GM23338 (cell line): Measurements from ENCODE around the gene EPHB3. TPM values are rescaled to one million over a fixed set of nuclear protein-coding genes. Genes with fewer than 3 reads are reported as not detected.

Experiments used
- ATAC-seq: fragments of 200-7000 bp; cut with Tn5 transposase; 3 replicates; pipeline ENCODE4 v1.9.1; 2020
- DNase-seq: peaks from one replicate; pipeline ENCODE4 v3.0.0-alpha.2; 2015; ENCODE audit warnings: low spot score
- H2AFZ ChIP-seq: fragments of 200-600 bp; sonication (generic); 2 replicates; pipeline ENCODE4 v1.8.0; 2016; ENCODE audit warnings: antibody characterized with exemption, mild to moderate bottlenecking, moderate library complexity
- H3F3A ChIP-seq: fragments of 200-600 bp; sonication (generic); replicated peaks from 2 replicates; pipeline ENCODE4 v1.8.0; 2017; ENCODE audit warnings: antibody characterized with exemption, mixed run types, low read depth
- H3K27ac ChIP-seq: fragments of 200-600 bp; sonication (generic); 2 replicates; pipeline ENCODE4 v1.6.1; 2016; ENCODE audit warnings: low read depth
- H3K27me3 ChIP-seq: fragments of 200-600 bp; sonication (generic); 2 replicates; pipeline ENCODE4 v1.8.0; 2016; ENCODE audit warnings: mild to moderate bottlenecking, mixed run types, moderate library complexity; ENCODE audit not compliant: insufficient read depth
- H3K36me3 ChIP-seq: fragments of 200-600 bp; sonication (generic); 2 replicates; pipeline ENCODE4 v1.8.0; 2016; ENCODE audit warnings: mild to moderate bottlenecking; ENCODE audit not compliant: insufficient read depth
- H3K4me1 ChIP-seq: fragments of 200-600 bp; sonication (generic); 2 replicates; pipeline ENCODE4 v1.8.0; 2016; ENCODE audit warnings: mild to moderate bottlenecking, moderate library complexity; ENCODE audit not compliant: insufficient read depth
- H3K4me2 ChIP-seq: fragments of 200-600 bp; sonication (generic); 2 replicates; pipeline ENCODE4 v1.7.1; 2017; ENCODE audit warnings: mixed run types
- H3K4me3 ChIP-seq: fragments of 200-600 bp; sonication (generic); 2 replicates; pipeline ENCODE4 v1.6.1; 2016; ENCODE audit warnings: mixed run types
- H3K79me2 ChIP-seq: fragments of 200-600 bp; sonication (generic); replicated peaks from 2 replicates; pipeline ENCODE4 v1.8.0; 2017; ENCODE audit warnings: mild to moderate bottlenecking; ENCODE audit not compliant: insufficient read depth
- H3K9me2 ChIP-seq: fragments of 200-600 bp; sonication (generic); 2 replicates; pipeline ENCODE4 v1.8.0; 2017; ENCODE audit not compliant: insufficient read depth
- H4K20me1 ChIP-seq: fragments of 200-600 bp; sonication (generic); replicated peaks from 2 replicates; pipeline ENCODE4 v1.8.0; 2017; ENCODE audit warnings: mild to moderate bottlenecking; ENCODE audit not compliant: insufficient read depth
- H3K27ac Mint-ChIP-seq: 2 replicates; pipeline ENCODE4 v1.8.0; 2020; ENCODE audit warnings: inconsistent platforms, mild to moderate bottlenecking, moderate library complexity, mixed read lengths
- H3K27me3 Mint-ChIP-seq: 3 replicates; pipeline ENCODE4 v1.8.0; 2022; ENCODE audit warnings: low read depth, mild to moderate bottlenecking, moderate library complexity, mixed read lengths, inconsistent platforms; ENCODE audit not compliant: insufficient read depth, poor library complexity
- H3K36me3 Mint-ChIP-seq: 3 replicates; pipeline ENCODE4 v1.8.0; 2021; ENCODE audit warnings: low read depth, mild to moderate bottlenecking, inconsistent platforms, moderate library complexity, mixed read lengths
- H3K4me1 Mint-ChIP-seq: 3 replicates; pipeline ENCODE4 v1.8.0; 2020; ENCODE audit warnings: mild to moderate bottlenecking, inconsistent platforms, mixed read lengths
- H3K4me3 Mint-ChIP-seq: 3 replicates; pipeline ENCODE4 v1.8.0; 2021; ENCODE audit warnings: moderate library complexity, mild to moderate bottlenecking, inconsistent platforms, mixed read lengths
- H3K9me3 Mint-ChIP-seq: 3 replicates; pipeline ENCODE4 v1.8.0; 2020; ENCODE audit warnings: moderate library complexity, mild to moderate bottlenecking, inconsistent platforms, mixed read lengths
- CREB1 ChIP-seq: fragments of 250-450 bp; sonication (Bioruptor Pico); IDR thresholded peaks from 2 replicates; pipeline ENCODE4 v1.5.0; 2020; ENCODE audit warnings: low read depth, mild to moderate bottlenecking, moderate library complexity
- EZH2 ChIP-seq: fragments of 200-600 bp; sonication (generic); IDR thresholded peaks from one replicate; pipeline ENCODE4 v1.8.0; 2017; ENCODE audit warnings: antibody characterized with exemption, mild to moderate bottlenecking, low read depth; ENCODE audit not compliant: unreplicated experiment
- EZH2phosphoT487 ChIP-seq: fragments of 200-600 bp; sonication (generic); IDR thresholded peaks from one replicate; pipeline ENCODE4 v1.8.1; 2018; ENCODE audit warnings: antibody characterized with exemption; ENCODE audit not compliant: unreplicated experiment
- JUNB ChIP-seq: IDR thresholded peaks from one replicate; pipeline ENCODE4 v1.6.1; 2016; ENCODE audit warnings: antibody characterized with exemption; ENCODE audit not compliant: unreplicated experiment
- NANOG ChIP-seq: IDR thresholded peaks from 2 replicates; pipeline ENCODE4 v1.6.1; 2016; ENCODE audit warnings: antibody characterized with exemption, borderline replicate concordance
- POLR2AphosphoS5 ChIP-seq: IDR thresholded peaks from 2 replicates; pipeline ENCODE4 v1.6.1; 2016; ENCODE audit warnings: antibody characterized with exemption, low read depth
- STAT1 ChIP-seq: IDR thresholded peaks from one replicate; pipeline ENCODE4 v1.6.1; 2016; ENCODE audit warnings: antibody characterized with exemption; ENCODE audit not compliant: unreplicated experiment
- ZNF114 ChIP-seq: fragments of 250-450 bp; sonication (Bioruptor Pico); IDR thresholded peaks from 2 replicates; pipeline ENCODE4 v1.5.0; 2020; ENCODE audit warnings: mild to moderate bottlenecking, moderate library complexity
- ZNF331 ChIP-seq: fragments of 250-450 bp; sonication (Bioruptor Pico); IDR thresholded peaks from 2 replicates; pipeline ENCODE4 v1.5.0; 2020; ENCODE audit warnings: low read depth, mild to moderate bottlenecking, moderate library complexity
- polyA plus RNA-seq: library from polyadenylated mRNA; unstranded; fragments of >200 nt; fragmentation: Nextera tagmentation; extraction: Ambion mirVana; gene quantifications from 2 replicates; pipeline ENCODE4 v1.2.1, GENCODE V29; 2016
- total RNA-seq: library from RNA; depleted of rRNA; stranded (reverse); fragments of >200 nt; shearing (Covaris generic); gene quantifications from 2 replicates; pipeline ENCODE4 v1.2.3, GENCODE V29; 2014
- TF ChIP-seq, protein P1 (sequence below): IDR thresholded peaks from one replicate; pipeline ENCODE4 v1.6.1; 2018; ENCODE audit warnings: antibody characterized with exemption; ENCODE audit not compliant: unreplicated experiment
- TF ChIP-seq, protein P2 (sequence below): fragments of 250-450 bp; sonication (Bioruptor Pico); IDR thresholded peaks from 2 replicates; pipeline ENCODE4 v1.5.0; 2020; ENCODE audit warnings: mild to moderate bottlenecking, moderate library complexity
- TF ChIP-seq, protein P3 (sequence below), 2 experiments: fragments of 200-600 bp in 1 of 2; sonication (generic) in 1 of 2; conservative IDR thresholded peaks; 2 replicates each; pipeline versions ENCODE4 v1.5.1 to v1.6.1; 2016 to 2017; ENCODE audit warnings: antibody characterized with exemption in 2 of 2, low read depth in 2 of 2, mild to moderate bottlenecking in 2 of 2, moderate library complexity in 1 of 2
- TF ChIP-seq, protein P4 (sequence below): IDR thresholded peaks from 2 replicates; pipeline ENCODE4 v1.6.1; 2016; ENCODE audit warnings: antibody characterized with exemption

The EPHB3 gene
- total and polyA plus RNA-seq, 2 experiments from 2014 or later = 0.57 to 2.0 TPM

DNA sequence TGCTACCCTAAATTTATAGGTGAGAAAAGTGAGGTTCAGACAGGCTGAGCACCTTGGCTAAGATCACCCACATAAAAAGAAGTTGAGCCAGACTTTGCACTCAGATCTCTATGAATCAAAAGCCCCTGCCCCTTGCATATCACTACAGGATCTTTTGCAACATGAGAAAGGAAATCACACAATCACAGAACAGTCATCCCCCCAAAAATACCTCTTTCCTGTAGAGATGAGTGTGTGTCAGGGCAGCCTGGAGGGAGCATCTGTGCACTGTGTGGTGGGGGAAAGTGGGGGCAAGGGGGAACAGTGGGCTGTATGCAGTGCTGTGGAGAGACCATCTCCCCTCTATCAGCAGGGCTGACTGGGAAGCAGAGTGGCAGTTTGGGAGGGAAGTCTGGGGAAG is 46.6 kb downstream of the EPHB3 start:
- H2AFZ ChIP-seq = no peak overlapping the region

More for the DNA sequence above, 46.6 kb downstream of the EPHB3 start:
- no peak for TF ChIP-seq EZH2phosphoT487
- no peak for TF ChIP-seq CREB1 (CRISPR knock-in tag)
- no peak for TF ChIP-seq STAT1
- TF ChIP-seq, protein P1, sequence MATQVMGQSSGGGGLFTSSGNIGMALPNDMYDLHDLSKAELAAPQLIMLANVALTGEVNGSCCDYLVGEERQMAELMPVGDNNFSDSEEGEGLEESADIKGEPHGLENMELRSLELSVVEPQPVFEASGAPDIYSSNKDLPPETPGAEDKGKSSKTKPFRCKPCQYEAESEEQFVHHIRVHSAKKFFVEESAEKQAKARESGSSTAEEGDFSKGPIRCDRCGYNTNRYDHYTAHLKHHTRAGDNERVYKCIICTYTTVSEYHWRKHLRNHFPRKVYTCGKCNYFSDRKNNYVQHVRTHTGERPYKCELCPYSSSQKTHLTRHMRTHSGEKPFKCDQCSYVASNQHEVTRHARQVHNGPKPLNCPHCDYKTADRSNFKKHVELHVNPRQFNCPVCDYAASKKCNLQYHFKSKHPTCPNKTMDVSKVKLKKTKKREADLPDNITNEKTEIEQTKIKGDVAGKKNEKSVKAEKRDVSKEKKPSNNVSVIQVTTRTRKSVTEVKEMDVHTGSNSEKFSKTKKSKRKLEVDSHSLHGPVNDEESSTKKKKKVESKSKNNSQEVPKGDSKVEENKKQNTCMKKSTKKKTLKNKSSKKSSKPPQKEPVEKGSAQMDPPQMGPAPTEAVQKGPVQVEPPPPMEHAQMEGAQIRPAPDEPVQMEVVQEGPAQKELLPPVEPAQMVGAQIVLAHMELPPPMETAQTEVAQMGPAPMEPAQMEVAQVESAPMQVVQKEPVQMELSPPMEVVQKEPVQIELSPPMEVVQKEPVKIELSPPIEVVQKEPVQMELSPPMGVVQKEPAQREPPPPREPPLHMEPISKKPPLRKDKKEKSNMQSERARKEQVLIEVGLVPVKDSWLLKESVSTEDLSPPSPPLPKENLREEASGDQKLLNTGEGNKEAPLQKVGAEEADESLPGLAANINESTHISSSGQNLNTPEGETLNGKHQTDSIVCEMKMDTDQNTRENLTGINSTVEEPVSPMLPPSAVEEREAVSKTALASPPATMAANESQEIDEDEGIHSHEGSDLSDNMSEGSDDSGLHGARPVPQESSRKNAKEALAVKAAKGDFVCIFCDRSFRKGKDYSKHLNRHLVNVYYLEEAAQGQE = no peak
- TF ChIP-seq EZH2 = no peak
- TF ChIP-seq, protein P2, sequence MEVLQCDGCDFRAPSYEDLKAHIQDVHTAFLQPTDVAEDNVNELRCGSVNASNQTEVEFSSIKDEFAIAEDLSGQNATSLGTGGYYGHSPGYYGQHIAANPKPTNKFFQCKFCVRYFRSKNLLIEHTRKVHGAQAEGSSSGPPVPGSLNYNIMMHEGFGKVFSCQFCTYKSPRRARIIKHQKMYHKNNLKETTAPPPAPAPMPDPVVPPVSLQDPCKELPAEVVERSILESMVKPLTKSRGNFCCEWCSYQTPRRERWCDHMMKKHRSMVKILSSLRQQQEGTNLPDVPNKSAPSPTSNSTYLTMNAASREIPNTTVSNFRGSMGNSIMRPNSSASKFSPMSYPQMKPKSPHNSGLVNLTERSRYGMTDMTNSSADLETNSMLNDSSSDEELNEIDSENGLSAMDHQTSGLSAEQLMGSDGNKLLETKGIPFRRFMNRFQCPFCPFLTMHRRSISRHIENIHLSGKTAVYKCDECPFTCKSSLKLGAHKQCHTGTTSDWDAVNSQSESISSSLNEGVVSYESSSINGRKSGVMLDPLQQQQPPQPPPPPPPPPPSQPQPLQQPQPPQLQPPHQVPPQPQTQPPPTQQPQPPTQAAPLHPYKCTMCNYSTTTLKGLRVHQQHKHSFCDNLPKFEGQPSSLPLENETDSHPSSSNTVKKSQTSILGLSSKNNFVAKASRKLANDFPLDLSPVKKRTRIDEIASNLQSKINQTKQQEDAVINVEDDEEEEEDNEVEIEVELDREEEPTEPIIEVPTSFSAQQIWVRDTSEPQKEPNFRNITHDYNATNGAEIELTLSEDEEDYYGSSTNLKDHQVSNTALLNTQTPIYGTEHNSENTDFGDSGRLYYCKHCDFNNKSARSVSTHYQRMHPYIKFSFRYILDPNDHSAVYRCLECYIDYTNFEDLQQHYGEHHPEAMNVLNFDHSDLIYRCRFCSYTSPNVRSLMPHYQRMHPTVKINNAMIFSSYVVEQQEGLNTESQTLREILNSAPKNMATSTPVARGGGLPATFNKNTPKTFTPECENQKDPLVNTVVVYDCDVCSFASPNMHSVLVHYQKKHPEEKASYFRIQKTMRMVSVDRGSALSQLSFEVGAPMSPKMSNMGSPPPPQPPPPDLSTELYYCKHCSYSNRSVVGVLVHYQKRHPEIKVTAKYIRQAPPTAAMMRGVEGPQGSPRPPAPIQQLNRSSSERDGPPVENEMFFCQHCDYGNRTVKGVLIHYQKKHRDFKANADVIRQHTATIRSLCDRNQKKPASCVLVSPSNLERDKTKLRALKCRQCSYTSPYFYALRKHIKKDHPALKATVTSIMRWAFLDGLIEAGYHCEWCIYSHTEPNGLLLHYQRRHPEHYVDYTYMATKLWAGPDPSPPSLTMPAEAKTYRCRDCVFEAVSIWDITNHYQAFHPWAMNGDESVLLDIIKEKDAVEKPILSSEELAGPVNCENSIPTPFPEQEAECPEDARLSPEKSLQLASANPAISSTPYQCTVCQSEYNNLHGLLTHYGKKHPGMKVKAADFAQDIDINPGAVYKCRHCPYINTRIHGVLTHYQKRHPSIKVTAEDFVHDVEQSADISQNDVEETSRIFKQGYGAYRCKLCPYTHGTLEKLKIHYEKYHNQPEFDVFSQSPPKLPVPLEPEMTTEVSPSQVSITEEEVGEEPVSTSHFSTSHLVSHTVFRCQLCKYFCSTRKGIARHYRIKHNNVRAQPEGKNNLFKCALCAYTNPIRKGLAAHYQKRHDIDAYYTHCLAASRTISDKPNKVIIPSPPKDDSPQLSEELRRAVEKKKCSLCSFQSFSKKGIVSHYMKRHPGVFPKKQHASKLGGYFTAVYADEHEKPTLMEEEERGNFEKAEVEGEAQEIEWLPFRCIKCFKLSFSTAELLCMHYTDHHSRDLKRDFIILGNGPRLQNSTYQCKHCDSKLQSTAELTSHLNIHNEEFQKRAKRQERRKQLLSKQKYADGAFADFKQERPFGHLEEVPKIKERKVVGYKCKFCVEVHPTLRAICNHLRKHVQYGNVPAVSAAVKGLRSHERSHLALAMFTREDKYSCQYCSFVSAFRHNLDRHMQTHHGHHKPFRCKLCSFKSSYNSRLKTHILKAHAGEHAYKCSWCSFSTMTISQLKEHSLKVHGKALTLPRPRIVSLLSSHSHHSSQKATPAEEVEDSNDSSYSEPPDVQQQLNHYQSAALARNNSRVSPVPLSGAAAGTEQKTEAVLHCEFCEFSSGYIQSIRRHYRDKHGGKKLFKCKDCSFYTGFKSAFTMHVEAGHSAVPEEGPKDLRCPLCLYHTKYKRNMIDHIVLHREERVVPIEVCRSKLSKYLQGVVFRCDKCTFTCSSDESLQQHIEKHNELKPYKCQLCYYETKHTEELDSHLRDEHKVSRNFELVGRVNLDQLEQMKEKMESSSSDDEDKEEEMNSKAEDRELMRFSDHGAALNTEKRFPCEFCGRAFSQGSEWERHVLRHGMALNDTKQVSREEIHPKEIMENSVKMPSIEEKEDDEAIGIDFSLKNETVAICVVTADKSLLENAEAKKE = no peak
- no peak for TF ChIP-seq ZNF331 (CRISPR knock-in tag)
- TF ChIP-seq ZNF114 (CRISPR knock-in tag) = no peak
- TF ChIP-seq, protein P3, sequence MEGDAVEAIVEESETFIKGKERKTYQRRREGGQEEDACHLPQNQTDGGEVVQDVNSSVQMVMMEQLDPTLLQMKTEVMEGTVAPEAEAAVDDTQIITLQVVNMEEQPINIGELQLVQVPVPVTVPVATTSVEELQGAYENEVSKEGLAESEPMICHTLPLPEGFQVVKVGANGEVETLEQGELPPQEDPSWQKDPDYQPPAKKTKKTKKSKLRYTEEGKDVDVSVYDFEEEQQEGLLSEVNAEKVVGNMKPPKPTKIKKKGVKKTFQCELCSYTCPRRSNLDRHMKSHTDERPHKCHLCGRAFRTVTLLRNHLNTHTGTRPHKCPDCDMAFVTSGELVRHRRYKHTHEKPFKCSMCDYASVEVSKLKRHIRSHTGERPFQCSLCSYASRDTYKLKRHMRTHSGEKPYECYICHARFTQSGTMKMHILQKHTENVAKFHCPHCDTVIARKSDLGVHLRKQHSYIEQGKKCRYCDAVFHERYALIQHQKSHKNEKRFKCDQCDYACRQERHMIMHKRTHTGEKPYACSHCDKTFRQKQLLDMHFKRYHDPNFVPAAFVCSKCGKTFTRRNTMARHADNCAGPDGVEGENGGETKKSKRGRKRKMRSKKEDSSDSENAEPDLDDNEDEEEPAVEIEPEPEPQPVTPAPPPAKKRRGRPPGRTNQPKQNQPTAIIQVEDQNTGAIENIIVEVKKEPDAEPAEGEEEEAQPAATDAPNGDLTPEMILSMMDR (conservative IDR thresholded peaks at IDR 0.05; ENCODE audit: low read depth in 2 of 2) = no peak
- TF ChIP-seq JUNB = no peak
- no peak for TF ChIP-seq POLR2AphosphoS5
- TF ChIP-seq, protein P4, sequence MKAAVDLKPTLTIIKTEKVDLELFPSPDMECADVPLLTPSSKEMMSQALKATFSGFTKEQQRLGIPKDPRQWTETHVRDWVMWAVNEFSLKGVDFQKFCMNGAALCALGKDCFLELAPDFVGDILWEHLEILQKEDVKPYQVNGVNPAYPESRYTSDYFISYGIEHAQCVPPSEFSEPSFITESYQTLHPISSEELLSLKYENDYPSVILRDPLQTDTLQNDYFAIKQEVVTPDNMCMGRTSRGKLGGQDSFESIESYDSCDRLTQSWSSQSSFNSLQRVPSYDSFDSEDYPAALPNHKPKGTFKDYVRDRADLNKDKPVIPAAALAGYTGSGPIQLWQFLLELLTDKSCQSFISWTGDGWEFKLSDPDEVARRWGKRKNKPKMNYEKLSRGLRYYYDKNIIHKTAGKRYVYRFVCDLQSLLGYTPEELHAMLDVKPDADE = no peak
- TF ChIP-seq NANOG = no peak
- Mint-ChIP-seq H3K27me3 (peaks cover 40% of the 10 kb centered on the region), H3K27ac (no peak overlapping the region), H3K36me3 (no peaks in the 10 kb centered on the region), H3K4me3 (no peak overlapping the region), H3K4me1 (peaks cover 18% of the 10 kb centered on the region), H3K9me3 (peaks cover 2% of the 10 kb centered on the region; the same call in 1 of the 3 replicates)
- Histone ChIP-seq H3K79me2 (no peaks in the 10 kb centered on the region), H3K4me2 (no peak overlapping the region), H3K4me1 (peaks cover 17% of the 10 kb centered on the region), H4K20me1 (no peaks in the 10 kb centered on the region; the same call in 1 of the 2 replicates), H3K27me3 (peaks cover 67% of the 10 kb centered on the region), H3K9me2 (no peaks in the 10 kb centered on the region), H3K27ac (no peak overlapping the region), H3F3A (peaks cover 13% of the 10 kb centered on the region), H3K36me3 (no peaks in the 10 kb centered on the region), H3K4me3 (no peak overlapping the region)
- DNase-seq (no peak), ATAC-seq (no peak)
